HG03469 (cell line): ENCODE measurements around the gene MLH3.
"Not testable (repeated sequence)": the region's sequence is repeated elsewhere in the genome, so short reads cannot be mapped to it uniquely, and the experiment has no call there.

Experiments
- ATAC-seq: cut with Tn5 transposase; IDR thresholded peaks from one replicate; pipeline ENCODE4 v1.9.1; 2021; ENCODE audit warnings: mild to moderate bottlenecking, moderate library complexity, moderate number of reproducible peaks; ENCODE audit not compliant: unreplicated experiment

MLH3 gene

GRCh38 chr14:75067765-75068164 lies 16.5 kb upstream of the MLH3 start:
- ATAC-seq = not testable (repeated sequence)

GRCh38 chr14:75067212-75067611 lies 15.9 kb upstream of the MLH3 start:
- no peak for ATAC-seq

GRCh38 chr14:75066691-75067090 lies 15.4 kb upstream of the MLH3 start:
- no peak for ATAC-seq

GRCh38 chr14:75064205-75064567 lies 12.9 kb upstream of the MLH3 start:
- no peak for ATAC-seq

- peak; percentile 90 for ATAC-seq
Measured at GRCh38 chr14:75063491-75064204, 12.4 kb upstream of the MLH3 start, which contains the start of gene ACYP1. TSS of gene ACYP1 (minus strand) at chr14:75064024. CDS start at chr14:75063553, 471 bp downstream.

- ATAC-seq = no peak
Measured at GRCh38 chr14:75063013-75063412, 11.7 kb upstream of the MLH3 start.

- no peak for ATAC-seq
Measured at GRCh38 chr14:75060420-75060819, 9.2 kb upstream of the MLH3 start.

- ATAC-seq = no peak
Measured at GRCh38 chr14:75059642-75060041, 8.4 kb upstream of the MLH3 start.

GRCh38 chr14:75054421-75054820 lies 3.2 kb upstream of the MLH3 start:
- ATAC-seq = no peak

- no peak for ATAC-seq
Measured at GRCh38 chr14:75053396-75054291, 2.4 kb upstream of the MLH3 start.

- no peak for ATAC-seq
Measured at GRCh38 chr14:75051556-75051899, 261 bp upstream of the MLH3 start.

- no peak for ATAC-seq
Measured at GRCh38 chr14:75049731-75050201, 1.5 kb downstream of the MLH3 start.

GRCh38 chr14:75049136-75049535 lies 2.1 kb downstream of the MLH3 start:
- ATAC-seq = no peak

- no peak for ATAC-seq
Measured at GRCh38 chr14:75048101-75048500, 3.2 kb downstream of the MLH3 start.

GRCh38 chr14:75047506-75047905 lies 3.8 kb downstream of the MLH3 start:
- no peak for ATAC-seq

GRCh38 chr14:75046899-75047298 lies 4.4 kb downstream of the MLH3 start:
- ATAC-seq = no peak

- no peak for ATAC-seq
Measured at GRCh38 chr14:75046275-75046674, 5.0 kb downstream of the MLH3 start.

- ATAC-seq = no peak
Measured at GRCh38 chr14:75044752-75045151, 6.5 kb downstream of the MLH3 start.

- ATAC-seq = no peak
Measured at GRCh38 chr14:75044322-75044721, 6.9 kb downstream of the MLH3 start.

- ATAC-seq = no peak
Measured at GRCh38 chr14:75042035-75042434, 9.2 kb downstream of the MLH3 start.

GRCh38 chr14:75041613-75042012 lies 9.7 kb downstream of the MLH3 start:
- ATAC-seq = no peak

- no peak for ATAC-seq
Measured at GRCh38 chr14:75040959-75041358, 10.3 kb downstream of the MLH3 start.
